ENCODE results near the gene PCNA.

GRCh38 chr20:5150226-5151076, 30.7 kb upstream of the PCNA start:
- TF ChIP-seq, protein P1, sequence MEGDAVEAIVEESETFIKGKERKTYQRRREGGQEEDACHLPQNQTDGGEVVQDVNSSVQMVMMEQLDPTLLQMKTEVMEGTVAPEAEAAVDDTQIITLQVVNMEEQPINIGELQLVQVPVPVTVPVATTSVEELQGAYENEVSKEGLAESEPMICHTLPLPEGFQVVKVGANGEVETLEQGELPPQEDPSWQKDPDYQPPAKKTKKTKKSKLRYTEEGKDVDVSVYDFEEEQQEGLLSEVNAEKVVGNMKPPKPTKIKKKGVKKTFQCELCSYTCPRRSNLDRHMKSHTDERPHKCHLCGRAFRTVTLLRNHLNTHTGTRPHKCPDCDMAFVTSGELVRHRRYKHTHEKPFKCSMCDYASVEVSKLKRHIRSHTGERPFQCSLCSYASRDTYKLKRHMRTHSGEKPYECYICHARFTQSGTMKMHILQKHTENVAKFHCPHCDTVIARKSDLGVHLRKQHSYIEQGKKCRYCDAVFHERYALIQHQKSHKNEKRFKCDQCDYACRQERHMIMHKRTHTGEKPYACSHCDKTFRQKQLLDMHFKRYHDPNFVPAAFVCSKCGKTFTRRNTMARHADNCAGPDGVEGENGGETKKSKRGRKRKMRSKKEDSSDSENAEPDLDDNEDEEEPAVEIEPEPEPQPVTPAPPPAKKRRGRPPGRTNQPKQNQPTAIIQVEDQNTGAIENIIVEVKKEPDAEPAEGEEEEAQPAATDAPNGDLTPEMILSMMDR (IDR thresholded peaks at IDR 0.05), result no peak
- no peak for TF ChIP-seq POLR2A (IDR thresholded peaks at IDR 0.05)

Measured in esophagus squamous epithelium (tissue), 4 donors.